Measurements from ENCODE around the gene ZFYVE21. TPM values are rescaled to one million over a fixed set of nuclear protein-coding genes. Genes with fewer than 3 reads are reported as not detected.

ZFYVE21 gene
- total RNA-seq, 1 donor from 2014 or later, result 61.3 TPM

- H3K4me1 ChIP-seq, result peaks cover 18% of the 10 kb centered on the region
- H3K27me3 ChIP-seq, result no peaks in the 10 kb centered on the region
- intact Hi-C loops (cut with DNase I), result no loop called here
- H3K27ac ChIP-seq, result no peak overlapping the region
- H3K4me3 ChIP-seq, result no peak overlapping the region
- no peak for DNase-seq
- ATAC-seq, result no peak
- H3K36me3 ChIP-seq, result peaks cover 19% of the 10 kb centered on the region
- TF ChIP-seq CTCF (IDR thresholded peaks at IDR 0.05), result no peak
- H3K9me3 ChIP-seq, result no peaks in the 10 kb centered on the region
Measured at GRCh38 chr14:103726474-103726873, 10.9 kb downstream of the ZFYVE21 start.

GRCh38 chr14:103727313-103727980, 11.8 kb downstream of the ZFYVE21 start:
- DNase-seq (peak; percentile 84), ATAC-seq (peak; percentile 74)
- Histone ChIP-seq H3K4me1 (peaks cover 18% of the 10 kb centered on the region), H3K27me3 (no peaks in the 10 kb centered on the region), H3K27ac (no peak overlapping the region), H3K36me3 (peaks cover 27% of the 10 kb centered on the region), H3K4me3 (no peak overlapping the region), H3K9me3 (no peaks in the 10 kb centered on the region)
- intact Hi-C loops (cut with DNase I), result no loop called here
- peak; percentile 14 for TF ChIP-seq CTCF (IDR thresholded peaks at IDR 0.05)

- DNase-seq, result no peak
- intact Hi-C loops (cut with DNase I), result no loop called here
- H3K4me3 ChIP-seq, result no peak overlapping the region
- no peaks in the 10 kb centered on the region for H3K9me3 ChIP-seq
- TF ChIP-seq CTCF (IDR thresholded peaks at IDR 0.05), result no peak
- no peak overlapping the region for H3K27ac ChIP-seq
- peaks cover 14% of the 10 kb centered on the region for H3K4me1 ChIP-seq
- no peak for ATAC-seq
- H3K27me3 ChIP-seq, result no peaks in the 10 kb centered on the region
- H3K36me3 ChIP-seq, result peaks cover 34% of the 10 kb centered on the region
Measured at GRCh38 chr14:103728141-103728540, 12.5 kb downstream of the ZFYVE21 start.

DNA sequence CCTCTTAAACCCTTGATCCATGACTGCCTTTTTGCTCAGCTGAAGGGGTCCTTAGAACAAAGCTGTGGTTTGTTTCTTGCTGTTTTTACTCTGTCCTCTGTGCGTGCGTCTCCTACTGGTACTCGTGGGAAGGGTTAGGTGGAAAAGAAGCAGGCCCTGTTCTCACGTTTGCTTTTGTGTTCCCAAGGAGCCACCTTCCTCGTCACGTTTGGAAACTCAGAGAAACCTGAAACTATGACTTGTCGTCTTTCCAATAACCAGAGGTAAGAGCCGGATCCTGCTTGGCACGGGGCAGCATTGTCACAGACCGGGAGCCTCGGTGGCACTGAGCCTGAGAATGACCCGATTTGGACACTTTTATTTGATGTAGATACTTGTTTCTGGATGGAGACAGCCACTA, 13.1 kb downstream of the ZFYVE21 start:
- ATAC-seq, result no peak
- H3K27ac ChIP-seq, result no peak overlapping the region
- H3K27me3 ChIP-seq, result no peaks in the 10 kb centered on the region
- peak; percentile 4 for TF ChIP-seq CTCF (IDR thresholded peaks at IDR 0.05)
- peaks cover 8% of the 10 kb centered on the region for H3K4me1 ChIP-seq
- intact Hi-C loops (cut with DNase I), result no loop called here
- no peak overlapping the region for H3K4me3 ChIP-seq
- peaks cover 39% of the 10 kb centered on the region for H3K36me3 ChIP-seq
- DNase-seq, result no peak
- H3K9me3 ChIP-seq, result no peaks in the 10 kb centered on the region

DNA sequence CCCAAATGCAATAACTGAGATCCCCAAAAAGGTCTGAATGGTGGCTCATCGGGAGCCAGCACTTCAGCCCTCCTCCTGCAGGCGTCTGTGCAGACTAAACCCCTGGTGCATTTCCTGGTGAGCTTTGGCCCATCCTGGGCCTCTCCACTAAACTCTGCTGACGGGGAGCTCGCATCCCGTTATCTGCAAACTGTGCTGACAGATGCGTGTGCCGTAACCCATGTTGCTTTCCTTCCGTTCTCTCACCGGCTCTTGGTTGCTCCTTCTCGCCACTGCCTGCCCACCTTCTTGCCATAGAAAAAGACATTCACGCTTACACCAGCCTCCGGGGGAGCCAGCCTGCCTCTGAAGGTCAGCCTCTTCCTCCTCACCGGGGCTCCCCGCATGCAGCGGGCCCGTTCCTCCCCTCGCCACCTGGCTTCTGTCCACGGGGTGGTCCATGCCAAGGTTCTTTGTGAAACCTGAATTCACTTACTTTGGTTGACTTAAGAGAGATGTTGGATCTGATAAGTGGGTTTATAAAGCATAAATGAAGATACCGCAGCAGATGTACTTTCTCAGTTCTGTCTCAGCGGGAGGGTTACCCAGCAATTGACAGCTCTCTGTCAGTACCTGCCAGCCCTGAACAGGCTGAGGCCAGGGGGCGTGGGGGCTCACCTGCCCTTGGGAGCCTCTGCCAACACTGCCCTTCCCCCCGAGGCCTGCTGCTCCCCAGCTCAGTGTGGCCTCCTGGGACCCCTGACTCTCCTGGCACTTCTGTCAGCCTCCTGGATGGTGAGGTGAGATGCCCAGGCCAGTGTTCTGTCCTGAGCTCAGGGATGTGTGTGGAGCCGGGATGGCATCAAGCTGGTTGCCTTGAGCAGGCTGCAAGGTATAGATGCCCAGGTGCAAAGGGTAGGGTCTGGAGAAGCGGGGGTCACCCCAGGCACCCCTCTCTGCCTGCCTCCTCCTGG, 14.2 kb downstream of the ZFYVE21 start:
- no peaks in the 10 kb centered on the region for H3K4me1 ChIP-seq
- TF ChIP-seq CTCF (IDR thresholded peaks at IDR 0.05), result no peak
- H3K27me3 ChIP-seq, result no peaks in the 10 kb centered on the region
- intact Hi-C loops (cut with DNase I), result no loop called here
- no peak overlapping the region for H3K4me3 ChIP-seq
- no peak overlapping the region for H3K27ac ChIP-seq
- DNase-seq (no peak), ATAC-seq (no peak)
- H3K36me3 ChIP-seq, result peaks cover 49% of the 10 kb centered on the region
- H3K9me3 ChIP-seq, result no peaks in the 10 kb centered on the region

All from upper lobe of right lung (tissue), 1 donor.